ENCODE measurements around the gene MRPL37.

- TF ChIP-seq CTCF (IDR thresholded peaks at IDR 0.05; ENCODE audit: borderline replicate concordance, extremely low read depth, low read length, poor library complexity, severe bottlenecking) (no peak), EZH2 (IDR thresholded peaks at IDR 0.05; ENCODE audit: borderline replicate concordance, low read depth, low read length, severe bottlenecking) (no peak)
Observed at GRCh38 chr1:54156986-54157385, 43.0 kb upstream of the MRPL37 start.
